ENCODE data around the gene VASN.
"Not testable (repeated sequence)": the region's sequence is repeated elsewhere in the genome, so short reads cannot be mapped to it uniquely, and the experiment has no call there.

Gene VASN

GRCh38 chr16:4332083-4332482 lies 39.6 kb upstream of the VASN start:
- no peak for TF ChIP-seq CTCF (IDR thresholded peaks at IDR 0.05; ENCODE audit: extremely low read depth, insufficient read depth, missing control alignments)
- DNase-seq (ENCODE audit: low spot score): no peak
- in situ Hi-C loops (cut with MboI; ENCODE audit: low pct_unique_long_range_greater_than_20kb, low sequenced_read_pairs, unreplicated experiment): loop anchor here (5.0 kb wide), 1 partner anchor 45 kb away; no protein-coding TSS in a partner anchor

- DNase-seq (ENCODE audit: low spot score): no peak
- no peak for TF ChIP-seq CTCF (IDR thresholded peaks at IDR 0.05; ENCODE audit: extremely low read depth, insufficient read depth, missing control alignments)
- in situ Hi-C loops (cut with MboI; ENCODE audit: low pct_unique_long_range_greater_than_20kb, low sequenced_read_pairs, unreplicated experiment): loop anchor here (5.0 kb wide), 1 partner anchor 45 kb away; no protein-coding TSS in a partner anchor
These were observed 38.9 kb upstream of the VASN start for GRCh38 chr16:4332623-4333307.

DNA sequence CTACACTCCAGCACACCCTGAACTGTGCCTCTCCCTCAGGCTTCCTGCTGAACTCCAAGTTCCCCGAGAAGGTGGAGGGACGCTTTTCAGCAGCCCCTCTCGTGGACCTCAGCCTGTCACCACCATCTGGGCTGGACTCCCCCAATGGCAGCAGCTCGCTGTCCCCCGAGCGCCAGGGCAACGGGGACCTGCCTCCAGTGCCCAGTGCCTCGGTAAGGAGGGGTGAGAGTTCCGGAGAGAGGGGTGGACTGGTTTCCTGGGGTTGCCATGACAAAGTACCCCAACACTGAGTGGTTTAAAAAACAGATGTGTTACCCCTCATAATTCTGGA lies 38.4 kb upstream of the VASN start:
- no peak for TF ChIP-seq CTCF (IDR thresholded peaks at IDR 0.05; ENCODE audit: extremely low read depth, insufficient read depth, missing control alignments)
- in situ Hi-C loops (cut with MboI; ENCODE audit: low pct_unique_long_range_greater_than_20kb, low sequenced_read_pairs, unreplicated experiment): loop anchor here (5.0 kb wide), 1 partner anchor 46 kb away; no protein-coding TSS in a partner anchor
- no peak for DNase-seq (ENCODE audit: low spot score)

DNA sequence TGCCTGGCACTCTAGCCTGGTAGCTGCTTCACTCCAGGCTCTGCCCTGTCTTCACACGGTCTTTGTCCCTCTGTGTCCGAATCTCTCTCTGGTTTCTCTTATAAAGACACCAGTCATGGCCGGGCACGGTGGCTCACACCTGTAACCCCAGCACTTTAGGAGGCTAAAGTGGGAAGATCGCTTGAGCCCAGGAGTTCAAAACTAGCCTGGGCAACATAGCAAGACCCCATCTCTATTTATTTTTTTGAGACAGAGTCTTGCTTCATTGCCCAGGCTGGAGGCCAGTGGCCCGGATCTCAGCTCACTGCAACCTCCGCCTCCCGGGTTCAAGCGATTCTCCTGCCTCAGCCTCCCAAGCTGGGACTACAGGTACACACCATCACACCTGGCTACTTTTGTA lies 37.9 kb upstream of the VASN start:
- in situ Hi-C loops (cut with MboI; ENCODE audit: low pct_unique_long_range_greater_than_20kb, low sequenced_read_pairs, unreplicated experiment): loop anchor here (5.0 kb wide), 1 partner anchor 46 kb away; no protein-coding TSS in a partner anchor
- not testable (repeated sequence) for DNase-seq (ENCODE audit: low spot score)

GRCh38 chr16:4334724-4335495 lies 36.7 kb upstream of the VASN start:
- in situ Hi-C loops (cut with MboI; ENCODE audit: low pct_unique_long_range_greater_than_20kb, low sequenced_read_pairs, unreplicated experiment): loop anchor here (5.0 kb wide), 1 partner anchor 48 kb away; no protein-coding TSS in a partner anchor
- DNase-seq (ENCODE audit: low spot score): no peak
- TF ChIP-seq CTCF (IDR thresholded peaks at IDR 0.05; ENCODE audit: extremely low read depth, insufficient read depth, missing control alignments): no peak

GRCh38 chr16:4336701-4337539 lies 34.7 kb upstream of the VASN start:
- in situ Hi-C loops (cut with MboI; ENCODE audit: low pct_unique_long_range_greater_than_20kb, low sequenced_read_pairs, unreplicated experiment): no loop called here
- no peak for TF ChIP-seq CTCF (IDR thresholded peaks at IDR 0.05; ENCODE audit: extremely low read depth, insufficient read depth, missing control alignments)
- no peak for DNase-seq (ENCODE audit: low spot score)
